ENCODE results near the gene SRPRB.

The SRPRB gene

DNA sequence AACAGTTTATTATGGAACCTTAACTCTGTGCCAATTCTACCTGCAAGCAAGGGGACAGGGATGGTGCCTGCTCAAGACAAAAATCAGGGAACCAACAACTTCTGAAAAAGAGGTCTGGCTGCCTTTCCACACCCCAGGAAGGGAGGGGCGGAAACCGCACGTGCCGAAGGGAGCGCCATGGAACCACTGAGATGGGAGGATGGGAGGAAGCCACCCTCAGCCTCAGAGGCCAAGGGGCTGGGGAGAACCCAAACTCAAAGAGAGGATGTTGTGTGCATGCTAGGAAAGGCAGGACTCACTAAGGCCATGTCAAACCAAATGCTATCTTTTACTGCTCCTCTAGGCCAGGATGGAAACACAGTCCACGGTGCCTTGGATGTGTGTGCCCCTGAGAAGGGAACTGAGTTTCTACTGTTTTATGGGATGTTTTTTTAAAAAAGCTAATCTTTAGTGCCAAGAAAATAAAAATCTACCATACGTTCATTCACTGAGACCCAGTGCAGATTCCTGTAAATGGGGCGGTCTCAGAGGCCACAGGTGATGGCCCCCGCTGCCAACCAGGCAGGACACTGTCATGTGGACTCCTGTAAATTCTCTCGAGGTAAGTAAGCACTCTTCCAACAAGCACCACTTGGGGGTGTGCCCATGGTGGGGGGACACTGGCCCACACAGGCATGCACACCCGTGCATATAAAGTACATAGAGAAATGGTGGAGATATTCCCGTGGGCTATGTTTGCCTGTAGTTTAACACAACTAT is 20.5 kb downstream of the SRPRB start:
- DNase-seq (ENCODE audit: low read depth), result no peak
- TF ChIP-seq, protein P1, sequence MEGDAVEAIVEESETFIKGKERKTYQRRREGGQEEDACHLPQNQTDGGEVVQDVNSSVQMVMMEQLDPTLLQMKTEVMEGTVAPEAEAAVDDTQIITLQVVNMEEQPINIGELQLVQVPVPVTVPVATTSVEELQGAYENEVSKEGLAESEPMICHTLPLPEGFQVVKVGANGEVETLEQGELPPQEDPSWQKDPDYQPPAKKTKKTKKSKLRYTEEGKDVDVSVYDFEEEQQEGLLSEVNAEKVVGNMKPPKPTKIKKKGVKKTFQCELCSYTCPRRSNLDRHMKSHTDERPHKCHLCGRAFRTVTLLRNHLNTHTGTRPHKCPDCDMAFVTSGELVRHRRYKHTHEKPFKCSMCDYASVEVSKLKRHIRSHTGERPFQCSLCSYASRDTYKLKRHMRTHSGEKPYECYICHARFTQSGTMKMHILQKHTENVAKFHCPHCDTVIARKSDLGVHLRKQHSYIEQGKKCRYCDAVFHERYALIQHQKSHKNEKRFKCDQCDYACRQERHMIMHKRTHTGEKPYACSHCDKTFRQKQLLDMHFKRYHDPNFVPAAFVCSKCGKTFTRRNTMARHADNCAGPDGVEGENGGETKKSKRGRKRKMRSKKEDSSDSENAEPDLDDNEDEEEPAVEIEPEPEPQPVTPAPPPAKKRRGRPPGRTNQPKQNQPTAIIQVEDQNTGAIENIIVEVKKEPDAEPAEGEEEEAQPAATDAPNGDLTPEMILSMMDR (IDR thresholded peaks at IDR 0.05; ENCODE audit: low read length, missing control alignments), result no peak
- no peak overlapping the region for H3K4me3 ChIP-seq (replicated peaks; ENCODE audit: low read depth, low read length)

DNA sequence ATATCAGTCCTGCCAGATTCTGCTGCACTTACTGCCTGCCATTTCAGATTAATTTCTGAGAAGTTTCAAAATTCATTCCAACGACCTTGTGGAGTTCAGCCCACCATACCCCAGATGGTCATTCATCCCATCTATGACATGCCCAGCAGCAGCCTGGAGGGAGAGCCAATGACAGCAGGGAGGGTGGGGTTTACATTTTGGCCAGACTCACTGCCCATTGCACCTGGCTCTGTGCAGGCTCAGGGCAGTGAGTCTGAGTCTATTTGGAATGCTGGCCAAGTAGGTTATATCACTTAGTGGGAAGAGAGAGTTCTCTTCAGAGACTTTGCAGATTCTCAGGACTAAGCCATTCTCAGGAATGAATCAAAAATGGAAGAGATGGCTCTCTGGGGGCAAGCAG is 21.5 kb downstream of the SRPRB start:
- TF ChIP-seq, protein P1 (IDR thresholded peaks at IDR 0.05; ENCODE audit: low read length, missing control alignments), result no peak
- no peak for DNase-seq (ENCODE audit: low read depth)
- no peak overlapping the region for H3K4me3 ChIP-seq (replicated peaks; ENCODE audit: low read depth, low read length)

DNA sequence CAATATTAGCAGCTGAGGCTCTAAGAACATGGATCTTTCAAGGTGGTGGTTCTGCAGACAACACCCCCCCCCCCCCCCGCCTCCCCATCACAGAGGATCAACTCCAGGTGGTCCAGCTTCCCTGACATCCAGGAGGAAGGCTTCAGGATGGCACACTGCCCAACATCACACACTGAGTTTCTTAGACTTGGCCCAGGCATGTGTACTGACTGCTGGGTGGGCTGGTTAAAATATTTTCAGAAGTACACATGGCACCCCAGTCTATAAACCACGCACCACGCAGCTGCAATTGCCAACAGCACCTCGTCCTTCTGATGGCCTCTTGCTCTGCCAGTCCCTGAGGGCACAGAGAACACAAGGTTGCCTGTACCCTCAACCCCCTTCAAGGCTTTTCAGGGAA is 22.1 kb downstream of the SRPRB start:
- H3K4me3 ChIP-seq (replicated peaks; ENCODE audit: low read depth, low read length), result no peak overlapping the region
- TF ChIP-seq, protein P1 (IDR thresholded peaks at IDR 0.05; ENCODE audit: low read length, missing control alignments), result no peak
- no peak for DNase-seq (ENCODE audit: low read depth)

DNA sequence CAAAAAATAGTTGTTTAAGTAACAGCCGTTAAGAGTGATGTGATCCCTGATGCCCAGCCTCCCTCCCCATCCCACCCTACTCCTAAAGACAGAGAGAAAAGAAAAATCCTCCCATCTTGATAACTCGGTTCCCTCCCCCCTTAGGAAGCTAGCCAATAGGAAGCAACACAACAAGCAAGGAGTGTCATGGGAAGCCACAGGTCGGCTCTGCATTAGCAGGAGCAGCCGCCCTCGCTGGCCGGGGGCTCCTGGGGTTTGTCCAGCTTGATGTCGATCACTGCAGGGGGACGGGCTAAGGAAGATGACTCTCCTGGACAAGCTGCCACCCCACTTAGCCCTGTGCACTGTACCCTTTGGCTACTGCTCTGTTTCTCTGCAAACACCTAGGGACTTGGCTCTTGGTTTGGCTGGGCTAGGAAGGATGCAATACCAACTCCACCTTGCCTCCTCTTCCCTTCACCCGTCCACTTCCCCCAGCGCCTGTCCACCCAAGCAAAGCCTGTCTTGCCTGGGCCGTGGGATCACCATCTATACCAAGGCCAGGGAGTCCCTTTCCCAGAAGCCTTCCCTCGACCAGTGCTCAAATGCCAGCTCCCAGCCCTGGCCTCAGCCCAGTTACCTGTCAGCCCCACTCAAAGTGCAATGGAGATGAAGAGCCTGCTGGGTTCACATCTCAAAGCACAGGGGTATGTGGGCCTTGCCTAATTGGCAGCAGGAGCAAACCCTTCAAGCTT is 23.1 kb downstream of the SRPRB start:
- TF ChIP-seq, protein P1 (IDR thresholded peaks at IDR 0.05; ENCODE audit: low read length, missing control alignments), result no peak
- no peak overlapping the region for H3K4me3 ChIP-seq (replicated peaks; ENCODE audit: low read depth, low read length)
- no peak for DNase-seq (ENCODE audit: low read depth)

DNA sequence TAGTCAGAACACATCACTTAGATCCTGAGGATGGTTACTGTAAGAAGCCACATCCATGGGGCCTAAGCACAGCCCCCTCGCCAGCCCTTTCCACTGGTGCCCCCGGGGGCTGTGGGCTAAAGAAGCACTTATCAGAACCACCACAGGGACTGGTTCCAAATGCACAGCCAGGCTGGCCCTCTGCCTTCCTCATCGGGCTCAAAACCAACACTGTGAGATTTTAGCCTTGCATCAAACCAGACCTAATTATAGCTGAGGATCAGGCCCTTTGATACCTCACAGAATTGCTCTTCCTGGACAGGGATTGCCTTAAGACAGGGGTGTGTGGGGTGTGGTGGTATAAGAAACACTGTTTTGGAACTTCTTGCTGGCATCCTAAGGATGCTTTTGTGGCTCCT is 23.7 kb downstream of the SRPRB start:
- H3K4me3 ChIP-seq (replicated peaks; ENCODE audit: low read depth, low read length), result no peak overlapping the region
- no peak for DNase-seq (ENCODE audit: low read depth)
- TF ChIP-seq, protein P1 (IDR thresholded peaks at IDR 0.05; ENCODE audit: low read length, missing control alignments), result no peak

DNA sequence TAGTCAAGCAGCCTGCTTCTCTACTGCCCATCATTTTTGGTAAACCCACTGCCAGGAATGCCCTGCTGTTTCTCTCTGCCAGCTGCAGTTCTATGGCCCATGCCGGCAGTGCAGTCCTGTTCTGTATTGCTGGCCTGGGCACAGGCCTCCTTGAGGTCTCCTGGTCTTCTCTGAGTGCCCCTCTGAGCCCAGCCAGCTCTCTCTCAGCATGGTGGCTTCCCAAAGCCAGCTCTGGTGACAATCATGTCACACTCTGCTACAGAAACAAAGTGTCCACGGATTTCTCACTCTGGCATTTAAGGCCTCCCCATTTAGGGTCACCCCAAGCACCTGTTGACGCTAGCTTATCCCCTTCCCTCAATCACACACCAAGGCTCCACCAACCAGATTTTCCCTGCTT is 24.5 kb downstream of the SRPRB start:
- DNase-seq (ENCODE audit: low read depth), result no peak
- H3K4me3 ChIP-seq (replicated peaks; ENCODE audit: low read depth, low read length), result no peak overlapping the region
- TF ChIP-seq, protein P1 (IDR thresholded peaks at IDR 0.05; ENCODE audit: low read length, missing control alignments), result no peak

Measured in fibroblast of pulmonary artery (primary cell).